Measurements from ENCODE around the gene SDS.

- TF ChIP-seq PATZ1 (CRISPR knock-in tag; IDR thresholded peaks at IDR 0.05; ENCODE audit: borderline replicate concordance) (no peak), CREB5 (CRISPR knock-in tag; IDR thresholded peaks at IDR 0.05; ENCODE audit: low read depth) (no peak), RARB (CRISPR knock-in tag; IDR thresholded peaks at IDR 0.05) (no peak), ZNF70 (CRISPR knock-in tag; IDR thresholded peaks at IDR 0.05) (no peak)
Measured at GRCh38 chr12:113396200-113396599, 7.5 kb downstream of the SDS start.
